ENCODE data around the gene SUCO. TPM values are rescaled to one million over a fixed set of nuclear protein-coding genes. Genes with fewer than 3 reads are reported as not detected.

The SUCO gene
- total RNA-seq, 2 donors from 2014 or later: 24.6 to 26.7 TPM

- intact Hi-C loops (cut with DNase I): no loop called here
- DNase-seq: no peak
- Histone ChIP-seq H3K27me3 (no peaks in the 10 kb centered on the region), H3K9ac (ENCODE audit: low read depth in 2 of 2, low read length in 2 of 2) (no peak overlapping the region), H3K9me3 (no peaks in the 10 kb centered on the region), H3K36me3 (no peaks in the 10 kb centered on the region), H3K4me3 (no peak overlapping the region), H3K4me1 (no peaks in the 10 kb centered on the region), H3K27ac (no peak overlapping the region)
- no peak for TF ChIP-seq CTCF (IDR thresholded peaks at IDR 0.05)
Measured at GRCh38 chr1:172540635-172541034, 7.7 kb downstream of the SUCO start.

GRCh38 chr1:172544481-172545104, 11.6 kb downstream of the SUCO start:
- H3K4me1 ChIP-seq: no peaks in the 10 kb centered on the region

GRCh38 chr1:172545396-172546004, 12.6 kb downstream of the SUCO start:
- no peak overlapping the region for H3K27ac ChIP-seq
- no peaks in the 10 kb centered on the region for H3K27me3 ChIP-seq
- H3K9ac ChIP-seq (ENCODE audit: low read depth in 2 of 2, low read length in 2 of 2): no peak overlapping the region
- TF ChIP-seq CTCF (IDR thresholded peaks at IDR 0.05): no peak
- no peak for DNase-seq
- no peaks in the 10 kb centered on the region for H3K4me1 ChIP-seq
- no peaks in the 10 kb centered on the region for H3K9me3 ChIP-seq
- intact Hi-C loops (cut with DNase I): no loop called here
- no peak overlapping the region for H3K4me3 ChIP-seq
- H3K36me3 ChIP-seq: no peaks in the 10 kb centered on the region

More at GRCh38 chr1:172544481-172545104, 11.6 kb downstream of the SUCO start:
- DNase-seq: no peak
- Histone ChIP-seq H3K27ac (no peak overlapping the region), H3K9me3 (no peaks in the 10 kb centered on the region), H3K36me3 (no peaks in the 10 kb centered on the region), H3K27me3 (no peaks in the 10 kb centered on the region), H3K9ac (ENCODE audit: low read depth in 2 of 2, low read length in 2 of 2) (no peak overlapping the region), H3K4me3 (no peak overlapping the region)
- no peak for TF ChIP-seq CTCF (IDR thresholded peaks at IDR 0.05)
- intact Hi-C loops (cut with DNase I): no loop called here

DNA sequence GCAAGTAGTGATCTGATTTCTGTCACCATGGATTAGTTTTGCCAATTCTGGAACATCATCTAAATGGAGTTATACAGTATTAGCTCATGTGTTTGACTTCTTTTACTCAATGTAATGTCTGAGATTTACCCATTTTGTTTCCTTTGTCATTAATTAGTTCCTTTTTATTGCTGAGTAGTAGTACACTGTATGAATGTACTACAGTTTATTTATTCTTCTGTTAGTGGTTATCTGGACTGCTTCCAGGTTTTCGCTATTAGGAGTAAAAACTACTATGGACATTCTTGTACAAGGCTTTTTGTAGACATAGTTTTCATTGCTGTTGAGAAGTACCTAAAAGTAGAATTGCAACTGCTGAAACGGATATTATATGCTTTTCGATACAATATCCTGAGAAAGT, 14.1 kb downstream of the SUCO start:
- H3K9ac ChIP-seq (ENCODE audit: low read depth in 2 of 2, low read length in 2 of 2): no peak overlapping the region
- H3K4me3 ChIP-seq: no peak overlapping the region
- H3K36me3 ChIP-seq: no peaks in the 10 kb centered on the region

DNA sequence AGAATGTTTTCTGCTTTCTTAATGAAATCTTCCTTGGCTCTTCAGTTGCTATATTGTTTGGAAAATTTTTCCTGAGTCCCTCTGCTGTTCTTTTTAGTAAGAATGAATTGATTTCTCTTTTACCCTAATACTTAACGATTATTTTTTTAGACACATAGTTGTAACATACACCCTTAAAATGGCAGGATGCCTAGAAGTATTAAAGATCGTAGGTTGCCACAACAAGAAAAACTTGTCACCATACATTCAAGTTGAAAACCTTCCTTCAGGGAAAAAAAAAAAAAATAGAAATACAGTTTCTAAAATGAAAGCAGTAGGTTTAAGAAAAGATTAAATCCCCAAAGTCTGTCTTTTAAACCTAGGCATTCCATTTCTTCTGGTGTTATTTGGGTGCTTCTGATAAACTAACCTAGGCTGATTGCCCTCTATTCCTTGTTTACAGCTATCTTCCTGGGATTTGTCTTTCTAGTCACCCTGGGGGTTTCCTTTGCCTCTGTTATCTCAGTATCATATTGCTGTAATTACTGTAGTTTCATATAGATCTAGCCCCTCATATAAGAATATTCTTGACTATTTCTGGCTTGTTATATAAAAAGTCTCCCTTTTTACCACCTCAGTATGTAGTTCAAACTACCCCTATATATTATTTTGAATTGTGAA, 16.8 kb downstream of the SUCO start:
- Histone ChIP-seq H3K9ac (ENCODE audit: low read depth in 2 of 2, low read length in 2 of 2) (no peak overlapping the region), H3K9me3 (no peaks in the 10 kb centered on the region), H3K4me3 (no peak overlapping the region), H3K36me3 (no peaks in the 10 kb centered on the region), H3K27ac (no peak overlapping the region), H3K4me1 (no peaks in the 10 kb centered on the region), H3K27me3 (no peaks in the 10 kb centered on the region)
- no peak for DNase-seq
- intact Hi-C loops (cut with DNase I): no loop called here
- no peak for TF ChIP-seq CTCF (IDR thresholded peaks at IDR 0.05)

More for the DNA sequence above, 14.1 kb downstream of the SUCO start:
- intact Hi-C loops (cut with DNase I): no loop called here
- no peak for TF ChIP-seq CTCF (IDR thresholded peaks at IDR 0.05)
- no peaks in the 10 kb centered on the region for H3K9me3 ChIP-seq
- no peak overlapping the region for H3K27ac ChIP-seq
- DNase-seq: no peak
- no peaks in the 10 kb centered on the region for H3K4me1 ChIP-seq
- H3K27me3 ChIP-seq: no peaks in the 10 kb centered on the region

Data from colonic mucosa (tissue), 4 donors.